Activated CD4-positive, alpha-beta T cell treated with anti-CD3 and anti-CD28 coated beads, Interleukin-2, amount 10 ng/mL, durations not matched to agents 7 days and 5 days (primary cell): ENCODE results near the gene NR6A1. TPM values are rescaled to one million over a fixed set of nuclear protein-coding genes. Genes with fewer than 3 reads are reported as not detected.

Experiments
- CTCF ChIA-PET: fragments of 350-600 bp; sonication (Branson Sonifier 250); formaldehyde crosslinking; loops from one replicate; lab custom pipeline; 2021; ENCODE audit warnings: antibody characterized with exemption; lab: Charles Lee
- POLR2A ChIA-PET: fragments of 350-600 bp; sonication (Branson Sonifier 250); formaldehyde crosslinking; loops from one replicate; lab custom pipeline; 2021; ENCODE audit warnings: antibody characterized with exemption; lab: Charles Lee
- DNase-seq: peaks from one replicate; pipeline ENCODE4 v3.0.0-alpha.2; 2020
- H3K27ac Mint-ChIP-seq: one replicate; pipeline ENCODE4 v1.8.0; 2021; ENCODE audit warnings: mild to moderate bottlenecking, moderate library complexity, mixed read lengths
- H3K27me3 Mint-ChIP-seq: one replicate; pipeline ENCODE4 v1.8.0; 2021; ENCODE audit warnings: mixed read lengths
- H3K36me3 Mint-ChIP-seq: one replicate; pipeline ENCODE4 v1.8.0; 2021; ENCODE audit warnings: low read depth, mixed read lengths
- H3K4me1 Mint-ChIP-seq: one replicate; pipeline ENCODE4 v1.8.0; 2021; ENCODE audit warnings: mixed read lengths
- H3K4me3 Mint-ChIP-seq: one replicate; pipeline ENCODE4 v1.8.0; 2021; ENCODE audit warnings: mild to moderate bottlenecking, moderate library complexity, mixed read lengths
- H3K9me3 Mint-ChIP-seq: one replicate; pipeline ENCODE4 v1.8.0; 2021; ENCODE audit warnings: mixed read lengths
- total RNA-seq, 2 experiments: library from RNA; stranded (reverse); gene quantifications; one replicate each; pipeline ENCODE4 v1.2.3, GENCODE V29; 2021

Gene NR6A1
- total RNA-seq, 2 experiments from 2014 or later = 0.10 to 0.19 TPM

- no peaks in the 10 kb centered on the region for H3K27me3 Mint-ChIP-seq
- POLR2A ChIA-PET = no interaction called here
- H3K4me3 Mint-ChIP-seq = no peak overlapping the region
- DNase-seq = no peak
- CTCF ChIA-PET = no interaction called here
- H3K27ac Mint-ChIP-seq = no peak overlapping the region
- H3K4me1 Mint-ChIP-seq = no peaks in the 10 kb centered on the region
- no peaks in the 10 kb centered on the region for H3K9me3 Mint-ChIP-seq
- H3K36me3 Mint-ChIP-seq = no peaks in the 10 kb centered on the region
These were observed 34.1 kb upstream of the NR6A1 start for GRCh38 chr9:124805186-124805585.

- Mint-ChIP-seq H3K27me3 (no peaks in the 10 kb centered on the region), H3K9me3 (no peaks in the 10 kb centered on the region), H3K4me1 (no peaks in the 10 kb centered on the region), H3K4me3 (no peak overlapping the region), H3K27ac (no peak overlapping the region), H3K36me3 (no peaks in the 10 kb centered on the region)
- POLR2A ChIA-PET = no interaction called here
- no peak for DNase-seq
- CTCF ChIA-PET = interaction anchor here (0.8 kb wide), 1 partner anchor 34 kb away, joined by 5 read pairs; no protein-coding TSS in a partner anchor
These were observed 32.8 kb upstream of the NR6A1 start for GRCh38 chr9:124803911-124804310.

- Mint-ChIP-seq H3K4me1 (no peaks in the 10 kb centered on the region), H3K9me3 (no peaks in the 10 kb centered on the region), H3K4me3 (no peak overlapping the region), H3K27me3 (no peaks in the 10 kb centered on the region), H3K27ac (no peak overlapping the region), H3K36me3 (no peaks in the 10 kb centered on the region)
- POLR2A ChIA-PET = no interaction called here
- DNase-seq = no peak
- CTCF ChIA-PET = no interaction called here
These were observed 31.3 kb upstream of the NR6A1 start for GRCh38 chr9:124802426-124802825.

GRCh38 chr9:124801356-124801755 lies 30.2 kb upstream of the NR6A1 start:
- no peak for DNase-seq
- ChIA-PET CTCF (interaction anchor here (1.6 to 4.1 kb wide), 2 partner anchors 31 to 51 kb away, joined by 3 to 15 read pairs; partner anchors contain the start of gene WDR38), POLR2A (no interaction called here)
- H3K4me1 Mint-ChIP-seq = no peaks in the 10 kb centered on the region
- H3K27me3 Mint-ChIP-seq = peaks cover 2% of the 10 kb centered on the region
- H3K27ac Mint-ChIP-seq = no peak overlapping the region
- no peaks in the 10 kb centered on the region for H3K9me3 Mint-ChIP-seq
- no peaks in the 10 kb centered on the region for H3K36me3 Mint-ChIP-seq
- H3K4me3 Mint-ChIP-seq = no peak overlapping the region

- no peaks in the 10 kb centered on the region for H3K36me3 Mint-ChIP-seq
- DNase-seq = no peak
- POLR2A ChIA-PET = no interaction called here
- CTCF ChIA-PET = interaction anchor here (0.6 to 4.1 kb wide), 4 partner anchors 31 to 1004 kb away, joined by 3 to 15 read pairs (median 4); partner anchors contain the start of gene WDR38
- no peak overlapping the region for H3K4me3 Mint-ChIP-seq
- H3K4me1 Mint-ChIP-seq = no peaks in the 10 kb centered on the region
- H3K27me3 Mint-ChIP-seq = peaks cover 2% of the 10 kb centered on the region
- H3K9me3 Mint-ChIP-seq = no peaks in the 10 kb centered on the region
- no peak overlapping the region for H3K27ac Mint-ChIP-seq
These were observed 29.5 kb upstream of the NR6A1 start for GRCh38 chr9:124800306-124801259.

DNA sequence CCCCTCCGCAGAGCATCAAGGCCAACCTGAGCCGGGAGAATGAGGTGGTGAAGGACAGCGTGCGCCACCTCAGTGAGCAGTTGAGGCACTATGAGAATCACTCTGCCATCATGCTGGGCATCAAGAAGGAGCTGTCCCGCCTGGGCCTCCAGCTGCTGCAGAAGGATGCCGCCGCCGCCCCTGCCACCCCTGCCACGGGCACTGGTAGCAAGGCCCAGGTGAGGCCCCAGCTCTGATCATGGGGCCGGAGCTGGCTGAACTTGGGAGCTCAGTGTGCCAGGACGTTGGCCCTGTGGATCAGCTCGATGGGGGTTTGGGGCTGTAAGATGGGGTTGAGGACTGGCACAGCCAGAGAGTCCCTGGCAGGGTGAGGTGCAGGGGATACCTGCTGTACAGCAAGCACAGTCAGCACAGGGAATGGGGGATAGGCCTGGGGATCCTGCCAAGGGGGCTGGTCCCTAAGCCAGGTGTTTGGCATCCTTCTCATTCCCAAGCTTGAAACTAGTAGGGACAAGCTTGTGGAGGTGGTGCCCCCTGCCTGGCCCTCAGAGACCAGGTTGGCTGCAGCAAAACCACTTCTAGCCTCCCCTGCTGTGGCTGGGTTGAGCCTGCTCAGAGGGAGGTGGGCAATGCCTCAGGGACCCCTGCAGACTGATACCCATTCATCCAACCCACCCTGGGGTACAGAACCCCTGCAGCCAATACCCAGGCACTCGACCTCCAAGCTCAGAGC lies 28.3 kb upstream of the NR6A1 start:
- peaks cover 2% of the 10 kb centered on the region for H3K27me3 Mint-ChIP-seq
- H3K4me1 Mint-ChIP-seq = no peaks in the 10 kb centered on the region
- no peaks in the 10 kb centered on the region for H3K36me3 Mint-ChIP-seq
- no peak for DNase-seq
- no peak overlapping the region for H3K4me3 Mint-ChIP-seq
- no peak overlapping the region for H3K27ac Mint-ChIP-seq
- POLR2A ChIA-PET = no interaction called here
- H3K9me3 Mint-ChIP-seq = no peaks in the 10 kb centered on the region
- CTCF ChIA-PET = interaction anchor here (4.1 kb wide), 1 partner anchor 53 kb away, joined by 15 read pairs; the partner anchor contains the start of gene WDR38

DNA sequence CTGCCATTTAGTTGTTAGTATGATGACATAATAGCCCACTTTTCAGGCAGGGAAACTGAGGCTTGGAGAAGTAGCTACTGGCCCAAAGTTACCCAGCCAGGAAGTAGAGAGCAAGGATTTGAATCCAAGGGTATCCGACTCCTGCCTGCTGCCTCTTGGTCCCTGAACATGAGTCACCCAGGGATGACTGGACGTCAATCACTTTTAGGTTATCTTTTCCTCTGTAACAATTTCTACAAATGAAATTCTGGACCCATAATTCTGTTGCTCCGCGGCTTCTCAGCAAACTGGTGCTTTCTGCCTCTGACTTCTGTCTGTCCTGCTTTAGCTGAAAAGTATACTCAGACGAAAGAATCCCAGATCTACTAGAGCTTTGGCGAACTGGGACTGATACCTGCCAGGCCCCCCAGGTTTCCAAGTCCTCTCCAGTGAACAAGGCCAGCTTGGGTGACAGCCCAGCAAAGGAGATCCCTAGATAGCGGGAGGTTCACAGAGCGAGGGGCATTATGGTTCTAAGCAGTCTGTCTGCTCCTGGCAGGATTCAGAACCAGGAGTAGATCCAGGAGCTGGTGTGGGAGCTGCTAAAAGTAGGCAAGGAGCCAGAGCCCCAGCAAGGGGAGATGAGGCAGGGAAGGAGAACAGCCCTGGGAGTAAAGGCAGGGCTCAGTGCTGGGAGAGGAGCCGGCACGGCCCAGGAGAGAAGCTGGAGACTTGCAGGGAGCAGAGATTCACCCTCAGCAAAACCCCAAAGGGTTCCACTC lies 26.4 kb upstream of the NR6A1 start:
- CTCF ChIA-PET = no interaction called here
- Mint-ChIP-seq H3K4me3 (no peak overlapping the region), H3K27me3 (peaks cover 2% of the 10 kb centered on the region), H3K9me3 (no peaks in the 10 kb centered on the region), H3K27ac (no peak overlapping the region), H3K36me3 (no peaks in the 10 kb centered on the region), H3K4me1 (no peaks in the 10 kb centered on the region)
- DNase-seq = no peak
- POLR2A ChIA-PET = no interaction called here

- Mint-ChIP-seq H3K27me3 (peaks cover 2% of the 10 kb centered on the region), H3K36me3 (no peaks in the 10 kb centered on the region), H3K4me1 (no peaks in the 10 kb centered on the region), H3K27ac (no peak overlapping the region), H3K9me3 (no peaks in the 10 kb centered on the region), H3K4me3 (no peak overlapping the region)
- DNase-seq = no peak
- POLR2A ChIA-PET = interaction anchor here (0.6 kb wide), 1 partner anchor 27 kb away, joined by 4 read pairs; no protein-coding TSS in a partner anchor
- CTCF ChIA-PET = interaction anchor here (0.8 to 1.7 kb wide), 5 partner anchors 11 to 36 kb away, joined by 3 to 5 read pairs (median 4); partner anchors contain the start of gene NR6A1
These were observed 24.8 kb upstream of the NR6A1 start for GRCh38 chr9:124795881-124796431.

GRCh38 chr9:124794902-124795491 lies 23.9 kb upstream of the NR6A1 start:
- ChIA-PET POLR2A (interaction anchor here (0.5 kb wide), 1 partner anchor 62 kb away, joined by 3 read pairs; no protein-coding TSS in a partner anchor), CTCF (interaction anchor here (1.1 to 1.7 kb wide), 3 partner anchors 12 to 24 kb away, joined by 3 to 5 read pairs (median 4); partner anchors contain the start of gene NR6A1)
- Mint-ChIP-seq H3K27ac (no peak overlapping the region), H3K4me3 (no peak overlapping the region), H3K27me3 (peaks cover 2% of the 10 kb centered on the region), H3K9me3 (no peaks in the 10 kb centered on the region), H3K36me3 (no peaks in the 10 kb centered on the region), H3K4me1 (no peaks in the 10 kb centered on the region)
- DNase-seq = no peak

DNA sequence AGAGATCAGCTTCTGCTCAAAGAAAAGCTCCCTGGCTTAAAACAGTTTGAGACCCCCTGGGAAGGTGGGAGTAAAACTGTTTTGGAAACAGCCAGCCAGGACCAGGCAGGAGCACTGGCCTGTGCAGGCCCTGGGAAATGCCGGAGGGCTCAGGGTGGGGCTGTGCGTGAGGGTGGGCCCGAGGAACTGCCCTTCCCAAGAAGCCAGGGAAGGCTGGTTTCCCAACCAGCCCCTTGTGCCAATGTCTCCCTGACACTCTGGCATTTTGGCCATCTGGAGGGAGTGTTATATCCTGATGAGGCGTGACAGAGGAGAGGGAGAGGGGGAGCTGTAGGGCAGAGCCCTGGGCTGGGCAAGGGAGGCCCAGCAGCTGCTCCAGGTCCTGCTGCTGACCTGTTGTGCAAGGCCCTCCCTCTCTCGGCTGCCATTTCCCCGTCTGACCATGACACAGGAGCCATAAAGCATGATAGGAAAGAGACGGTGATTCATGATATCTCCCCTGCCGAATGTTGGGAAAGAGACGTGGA lies 22.0 kb upstream of the NR6A1 start:
- DNase-seq = no peak
- H3K27ac Mint-ChIP-seq = no peak overlapping the region
- CTCF ChIA-PET = interaction anchor here (0.5 to 0.8 kb wide), 2 partner anchors 44 to 59 kb away, joined by 3 to 4 read pairs; no protein-coding TSS in a partner anchor
- no peak overlapping the region for H3K4me3 Mint-ChIP-seq
- peaks cover 10% of the 10 kb centered on the region for H3K27me3 Mint-ChIP-seq
- POLR2A ChIA-PET = no interaction called here
- H3K9me3 Mint-ChIP-seq = no peaks in the 10 kb centered on the region
- H3K4me1 Mint-ChIP-seq = no peaks in the 10 kb centered on the region
- H3K36me3 Mint-ChIP-seq = no peaks in the 10 kb centered on the region

DNA sequence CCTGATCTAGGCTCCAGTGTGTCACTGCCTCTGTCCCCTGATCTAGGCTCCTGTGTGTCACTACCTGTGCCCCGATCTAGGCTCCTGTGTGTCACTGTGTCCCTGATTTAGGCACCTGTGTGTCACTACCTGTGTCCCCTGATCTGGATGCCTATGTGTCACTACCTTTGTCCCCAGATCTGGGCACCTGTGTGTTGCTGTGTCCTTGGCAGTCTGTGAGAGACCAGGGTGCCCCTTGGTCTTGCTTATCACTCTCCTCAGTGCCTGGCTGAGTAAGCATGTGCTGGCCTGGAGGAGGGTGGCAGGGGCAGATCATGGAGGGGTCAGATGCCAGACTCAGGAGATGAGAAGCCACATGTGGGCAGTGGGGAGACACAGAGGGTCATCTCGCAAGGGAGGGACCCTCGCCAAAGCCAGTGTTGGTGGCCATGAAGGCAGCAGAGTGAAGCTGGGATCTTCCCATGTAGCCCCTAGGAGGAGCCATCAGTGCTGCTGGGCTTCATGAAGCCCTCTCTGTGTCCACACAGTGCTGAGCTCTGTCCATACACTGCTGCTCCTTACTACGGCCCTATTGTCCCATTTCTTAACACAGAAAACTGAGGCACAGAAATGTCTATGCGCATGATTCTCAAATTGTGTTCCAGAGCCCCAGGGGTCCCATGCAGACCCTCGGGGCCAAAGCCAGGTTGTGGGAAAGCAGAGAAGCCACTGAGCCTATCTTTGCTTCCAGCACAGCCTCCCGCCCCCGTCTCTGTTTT lies 21.3 kb upstream of the NR6A1 start:
- Mint-ChIP-seq H3K27me3 (peaks cover 10% of the 10 kb centered on the region), H3K4me1 (no peaks in the 10 kb centered on the region), H3K36me3 (no peaks in the 10 kb centered on the region), H3K9me3 (no peaks in the 10 kb centered on the region), H3K4me3 (no peak overlapping the region), H3K27ac (no peak overlapping the region)
- ChIA-PET POLR2A (no interaction called here), CTCF (interaction anchor here (0.5 kb wide), 1 partner anchor 44 kb away, joined by 3 read pairs; no protein-coding TSS in a partner anchor)
- no peak for DNase-seq
